Neural progenitor cell (in vitro differentiated cells): ENCODE data around the gene BMP8B.
"Not testable (repeated sequence)": the region's sequence is repeated elsewhere in the genome, so short reads cannot be mapped to it uniquely, and the experiment has no call there.

Experiments
- EZH2 ChIP-seq: fragments of 200-600 bp; sonication (generic); IDR thresholded peaks from 2 replicates; pipeline ENCODE4 v1.6.1; 2017; ENCODE audit warnings: antibody characterized with exemption, mild to moderate bottlenecking, moderate library complexity
- EZH2phosphoT487 ChIP-seq: fragments of 200-600 bp; sonication (generic); IDR thresholded peaks from 2 replicates; pipeline ENCODE4 v1.6.1; 2017; ENCODE audit warnings: antibody characterized with exemption
- TF ChIP-seq, protein P1 (sequence below): fragments of 200-600 bp; sonication (generic); IDR thresholded peaks from 2 replicates; pipeline ENCODE4 v1.5.1; 2017; ENCODE audit warnings: antibody characterized with exemption, mild to moderate bottlenecking

DNA sequence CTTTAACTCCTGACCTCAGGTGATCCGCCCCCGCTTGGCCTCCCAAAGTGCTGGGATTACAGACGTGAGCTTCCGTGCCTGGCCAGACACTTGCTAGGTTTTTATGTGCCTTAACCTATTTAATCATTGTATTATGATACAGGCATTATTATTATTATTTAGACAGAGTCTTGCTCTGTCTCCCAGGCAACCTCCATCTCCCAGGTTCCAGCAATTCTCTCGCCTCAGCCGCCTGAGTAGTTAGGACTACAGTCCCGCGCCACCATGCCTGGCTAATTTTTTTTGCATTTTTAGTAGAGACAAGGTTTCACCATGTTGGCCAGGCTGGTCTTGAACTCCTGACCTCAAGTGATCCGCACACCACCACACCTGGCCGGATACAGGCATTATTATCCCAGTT lies 6.0 kb downstream of the BMP8B start:
- TF ChIP-seq EZH2phosphoT487, EZH2: not testable (repeated sequence)
- TF ChIP-seq, protein P1, sequence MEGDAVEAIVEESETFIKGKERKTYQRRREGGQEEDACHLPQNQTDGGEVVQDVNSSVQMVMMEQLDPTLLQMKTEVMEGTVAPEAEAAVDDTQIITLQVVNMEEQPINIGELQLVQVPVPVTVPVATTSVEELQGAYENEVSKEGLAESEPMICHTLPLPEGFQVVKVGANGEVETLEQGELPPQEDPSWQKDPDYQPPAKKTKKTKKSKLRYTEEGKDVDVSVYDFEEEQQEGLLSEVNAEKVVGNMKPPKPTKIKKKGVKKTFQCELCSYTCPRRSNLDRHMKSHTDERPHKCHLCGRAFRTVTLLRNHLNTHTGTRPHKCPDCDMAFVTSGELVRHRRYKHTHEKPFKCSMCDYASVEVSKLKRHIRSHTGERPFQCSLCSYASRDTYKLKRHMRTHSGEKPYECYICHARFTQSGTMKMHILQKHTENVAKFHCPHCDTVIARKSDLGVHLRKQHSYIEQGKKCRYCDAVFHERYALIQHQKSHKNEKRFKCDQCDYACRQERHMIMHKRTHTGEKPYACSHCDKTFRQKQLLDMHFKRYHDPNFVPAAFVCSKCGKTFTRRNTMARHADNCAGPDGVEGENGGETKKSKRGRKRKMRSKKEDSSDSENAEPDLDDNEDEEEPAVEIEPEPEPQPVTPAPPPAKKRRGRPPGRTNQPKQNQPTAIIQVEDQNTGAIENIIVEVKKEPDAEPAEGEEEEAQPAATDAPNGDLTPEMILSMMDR, result not testable (repeated sequence)
